H9 (cell line): Measurements from ENCODE around the gene STK32B. TPM values are rescaled to one million over a fixed set of nuclear protein-coding genes. Genes with fewer than 3 reads are reported as not detected.

Source experiments
- DNase-seq: peaks from one replicate; pipeline ENCODE4 v3.0.0-alpha.2; 2017
- H2AFZ ChIP-seq: one replicate; pipeline ENCODE4 v1.6.1; 2013; ENCODE audit warnings: mild to moderate bottlenecking, low read length, control low read depth, moderate library complexity
- H2AK5ac ChIP-seq: 2 replicates; pipeline ENCODE4 v1.6.1; 2013; ENCODE audit warnings: low read length, control low read depth, mixed read lengths; ENCODE audit not compliant: insufficient read length
- H2BK120ac ChIP-seq: one replicate; pipeline ENCODE4 v1.6.1; 2013; ENCODE audit warnings: low read depth, mild to moderate bottlenecking, low read length, control low read depth, inconsistent platforms; ENCODE audit not compliant: poor library complexity, severe bottlenecking
- H2BK12ac ChIP-seq: 2 replicates; pipeline ENCODE4 v1.6.1; 2013; ENCODE audit warnings: low read length, control low read depth, mixed read lengths, low read depth; ENCODE audit not compliant: insufficient read length
- H2BK15ac ChIP-seq: 2 replicates; pipeline ENCODE4 v1.6.1; 2013; ENCODE audit warnings: low read depth, low read length, control low read depth
- H2BK20ac ChIP-seq: one replicate; pipeline ENCODE4 v1.6.1; 2013; ENCODE audit warnings: low read depth, mild to moderate bottlenecking, low read length, control low read depth, inconsistent platforms; ENCODE audit not compliant: poor library complexity, severe bottlenecking
- H2BK5ac ChIP-seq: 2 replicates; pipeline ENCODE4 v1.6.1; 2013; ENCODE audit warnings: low read length, control low read depth, mixed read lengths; ENCODE audit not compliant: insufficient read length
- H3K14ac ChIP-seq: 2 replicates; pipeline ENCODE4 v1.6.1; 2013; ENCODE audit warnings: low read length, control low read depth; ENCODE audit not compliant: insufficient read depth
- H3K18ac ChIP-seq: 2 replicates; pipeline ENCODE4 v1.6.1; 2013; ENCODE audit warnings: low read depth, mild to moderate bottlenecking, mixed read lengths, low read length, control low read depth; ENCODE audit not compliant: insufficient read length
- H3K23ac ChIP-seq: 2 replicates; pipeline ENCODE4 v1.6.1; 2013; ENCODE audit warnings: low read length, control low read depth, mixed read lengths, low read depth; ENCODE audit not compliant: insufficient read length
- H3K23me2 ChIP-seq: 2 replicates; pipeline ENCODE4 v1.6.1; 2013; ENCODE audit warnings: low read depth, mild to moderate bottlenecking, mixed read lengths, low read length, control low read depth; ENCODE audit not compliant: insufficient read length, poor library complexity, severe bottlenecking
- H3K27ac ChIP-seq: 2 replicates; pipeline ENCODE4 v1.5.1; 2013; ENCODE audit warnings: low read length, control low read depth, mixed read lengths, low read depth; ENCODE audit not compliant: insufficient read length
- H3K27me3 ChIP-seq: 2 replicates; pipeline ENCODE4 v1.6.1; 2013; ENCODE audit warnings: low read length, control low read depth, inconsistent platforms; ENCODE audit not compliant: insufficient read depth
- H3K4ac ChIP-seq: 2 replicates; pipeline ENCODE4 v1.6.1; 2013; ENCODE audit warnings: low read depth, mild to moderate bottlenecking, control low read depth, inconsistent platforms, low read length, moderate library complexity
- H3K4me1 ChIP-seq: 2 replicates; pipeline ENCODE4 v1.6.1; 2013; ENCODE audit warnings: low read length, control low read depth, inconsistent platforms; ENCODE audit not compliant: insufficient read depth
- H3K4me2 ChIP-seq: 2 replicates; pipeline ENCODE4 v1.6.1; 2013; ENCODE audit warnings: low read length, control low read depth, mixed read lengths; ENCODE audit not compliant: insufficient read length, insufficient read depth
- H3K56ac ChIP-seq: 2 replicates; pipeline ENCODE4 v1.6.1; 2013; ENCODE audit warnings: low read depth, mild to moderate bottlenecking, mixed read lengths, low read length, control low read depth; ENCODE audit not compliant: insufficient read length
- H3K79me1 ChIP-seq: 2 replicates; pipeline ENCODE4 v1.6.1; 2013; ENCODE audit warnings: low read depth, mild to moderate bottlenecking, moderate library complexity, low read length, control low read depth, inconsistent platforms; ENCODE audit not compliant: insufficient read depth, poor library complexity, severe bottlenecking
- H3K79me2 ChIP-seq: 2 replicates; pipeline ENCODE4 v1.6.1; 2013; ENCODE audit warnings: low read length, control low read depth, inconsistent platforms; ENCODE audit not compliant: insufficient read depth
- H3K9ac ChIP-seq: 2 replicates; pipeline ENCODE4 v1.6.1; 2013; ENCODE audit warnings: low read length, control low read depth, mixed read lengths; ENCODE audit not compliant: insufficient read length; ENCODE audit errors: extremely low read depth
- H3K9me3 ChIP-seq: one replicate; pipeline ENCODE4 v1.6.1; 2013; ENCODE audit warnings: low read depth, low read length, inconsistent platforms; ENCODE audit not compliant: control insufficient read depth
- H3T11ph ChIP-seq: one replicate; pipeline ENCODE4 v1.6.1; 2013; ENCODE audit warnings: mild to moderate bottlenecking, low read length, control low read depth, inconsistent platforms
- H4K20me1 ChIP-seq: one replicate; pipeline ENCODE4 v1.6.1; 2013; ENCODE audit not compliant: control insufficient read depth, insufficient read length, insufficient read depth
- H4K5ac ChIP-seq: 2 replicates; pipeline ENCODE4 v1.6.1; 2013; ENCODE audit warnings: low read depth, mild to moderate bottlenecking, mixed read lengths, low read length, control low read depth; ENCODE audit not compliant: insufficient read length
- H4K8ac ChIP-seq: replicated peaks from 2 replicates; pipeline ENCODE4 v1.6.1; 2013; ENCODE audit warnings: low read length, control low read depth, mixed read lengths, low read depth; ENCODE audit not compliant: insufficient read length
- H4K91ac ChIP-seq: 2 replicates; pipeline ENCODE4 v1.6.1; 2013; ENCODE audit warnings: low read depth, mild to moderate bottlenecking, moderate library complexity, mixed read lengths, low read length, control low read depth; ENCODE audit not compliant: insufficient read length
- H3K27ac Mint-ChIP-seq, 3 experiments: 2 replicates in 2 of 3; 3 replicates in 1 of 3; pipeline ENCODE4 v1.8.0; 2020 to 2021; ENCODE audit warnings: mixed read lengths in 3 of 3, mild to moderate bottlenecking in 1 of 3, moderate library complexity in 1 of 3
- H3K27me3 Mint-ChIP-seq: 2 replicates; pipeline ENCODE4 v1.8.0; 2021; ENCODE audit warnings: low read depth, mild to moderate bottlenecking, moderate library complexity, mixed read lengths
- H3K36me3 Mint-ChIP-seq, 3 experiments: 2 replicates in 2 of 3; 3 replicates in 1 of 3; pipeline ENCODE4 v1.8.0; 2020 to 2021; ENCODE audit warnings: low read depth in 3 of 3, mixed read lengths in 3 of 3; ENCODE audit not compliant: insufficient read depth in 1 of 3
- H3K4me1 Mint-ChIP-seq, 2 experiments: 2 replicates each; pipeline ENCODE4 v1.8.0; 2020; ENCODE audit warnings: mixed read lengths in 2 of 2
- H3K4me3 Mint-ChIP-seq, 2 experiments: 2 replicates in 1 of 2; 3 replicates in 1 of 2; pipeline ENCODE4 v1.8.0; 2020 to 2021; ENCODE audit warnings: mild to moderate bottlenecking in 2 of 2, mixed read lengths in 2 of 2, moderate library complexity in 1 of 2
- H3K9me3 Mint-ChIP-seq, 2 experiments: 2 replicates in 1 of 2; 3 replicates in 1 of 2; pipeline ENCODE4 v1.8.0; 2020; ENCODE audit warnings: mild to moderate bottlenecking in 2 of 2, mixed read lengths in 2 of 2, moderate library complexity in 1 of 2
- WGBS: extraction: QIAGEN DNeasy Blood & Tissue Kit; methylation state at CpG from one replicate; pipeline ENCODE4 v1.1.7; 2013; ENCODE audit warnings: missing lambda C conversion rate, low lambda C conversion rate, mixed read lengths; ENCODE audit not compliant: insufficient read length; ENCODE audit errors: extremely low coverage; 5-methylcytosine and 5-hydroxymethylcytosine counted together
- total RNA-seq: library from RNA; stranded (reverse); gene quantifications from 2 replicates; pipeline ENCODE4 v1.2.1, GENCODE V29; 2021
- TF ChIP-seq, protein P1 (sequence below): fragments of 200-600 bp; sonication (generic); conservative IDR thresholded peaks from 3 replicates; pipeline ENCODE4 v1.8.0; 2021; ENCODE audit warnings: antibody characterized with exemption, mild to moderate bottlenecking

STK32B gene
- total RNA-seq, 1 experiment from 2014 or later = 1.0 TPM

DNA sequence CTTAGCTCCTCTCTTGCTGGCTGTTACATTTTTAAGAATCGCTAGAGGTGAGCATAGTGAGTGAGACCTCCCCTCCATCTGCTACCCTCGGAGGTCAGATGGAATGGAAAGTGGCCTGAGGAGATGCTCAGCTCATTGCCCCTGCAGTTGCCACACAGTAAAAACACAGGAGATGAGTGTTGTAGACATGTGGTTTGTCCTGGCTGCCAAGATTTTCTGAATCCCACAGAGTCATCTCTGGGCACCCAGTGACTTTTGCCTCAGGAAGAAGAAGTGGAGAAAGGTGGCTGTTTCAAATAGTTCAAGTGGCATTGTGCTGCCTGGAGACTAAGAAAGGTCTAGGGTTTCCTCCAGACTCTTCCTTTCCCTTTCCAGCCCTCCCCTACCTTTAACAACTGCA lies 271.0 kb downstream of the STK32B start:
- H4K20me1 ChIP-seq = no peaks in the 10 kb centered on the region
- H2AK5ac ChIP-seq = no peak overlapping the region
- H3K27me3 ChIP-seq = no peaks in the 10 kb centered on the region
- H2BK20ac ChIP-seq = no peak overlapping the region
- H2AFZ ChIP-seq = no peak overlapping the region
- no peak overlapping the region; a peak in 1 of 7 replicates for H3K27ac Mint-ChIP-seq
- H4K8ac ChIP-seq = no peak overlapping the region
- H2BK15ac ChIP-seq = no peak overlapping the region
- TF ChIP-seq, protein P1, sequence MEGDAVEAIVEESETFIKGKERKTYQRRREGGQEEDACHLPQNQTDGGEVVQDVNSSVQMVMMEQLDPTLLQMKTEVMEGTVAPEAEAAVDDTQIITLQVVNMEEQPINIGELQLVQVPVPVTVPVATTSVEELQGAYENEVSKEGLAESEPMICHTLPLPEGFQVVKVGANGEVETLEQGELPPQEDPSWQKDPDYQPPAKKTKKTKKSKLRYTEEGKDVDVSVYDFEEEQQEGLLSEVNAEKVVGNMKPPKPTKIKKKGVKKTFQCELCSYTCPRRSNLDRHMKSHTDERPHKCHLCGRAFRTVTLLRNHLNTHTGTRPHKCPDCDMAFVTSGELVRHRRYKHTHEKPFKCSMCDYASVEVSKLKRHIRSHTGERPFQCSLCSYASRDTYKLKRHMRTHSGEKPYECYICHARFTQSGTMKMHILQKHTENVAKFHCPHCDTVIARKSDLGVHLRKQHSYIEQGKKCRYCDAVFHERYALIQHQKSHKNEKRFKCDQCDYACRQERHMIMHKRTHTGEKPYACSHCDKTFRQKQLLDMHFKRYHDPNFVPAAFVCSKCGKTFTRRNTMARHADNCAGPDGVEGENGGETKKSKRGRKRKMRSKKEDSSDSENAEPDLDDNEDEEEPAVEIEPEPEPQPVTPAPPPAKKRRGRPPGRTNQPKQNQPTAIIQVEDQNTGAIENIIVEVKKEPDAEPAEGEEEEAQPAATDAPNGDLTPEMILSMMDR = no peak
- H2BK5ac ChIP-seq = no peak overlapping the region
- H2BK120ac ChIP-seq = no peak overlapping the region
- no peak overlapping the region for H3T11ph ChIP-seq
- H3K9me3 ChIP-seq = no peaks in the 10 kb centered on the region
- no peaks in the 10 kb centered on the region for H3K79me2 ChIP-seq
- H3K27ac ChIP-seq = no peak overlapping the region
- no peak overlapping the region for H3K4me3 Mint-ChIP-seq
- no peak overlapping the region for H3K56ac ChIP-seq
- no peaks in the 10 kb centered on the region for H3K4me1 Mint-ChIP-seq
- H3K9me3 Mint-ChIP-seq = peaks cover 11 to 22% of the 10 kb centered on the region in 2 experiments; a peak in 4 of 5 replicates
- no peak overlapping the region for H2BK12ac ChIP-seq
- H4K5ac ChIP-seq = no peak overlapping the region
- H3K4me2 ChIP-seq = no peak overlapping the region
- no peaks in the 10 kb centered on the region for H3K23me2 ChIP-seq
- no peaks in the 10 kb centered on the region for H3K4me1 ChIP-seq
- H3K27me3 Mint-ChIP-seq = peaks cover 5% of the 10 kb centered on the region; the same call in 1 of the 2 replicates
- H3K4ac ChIP-seq = no peak overlapping the region
- H3K79me1 ChIP-seq = no peaks in the 10 kb centered on the region
- no peak overlapping the region; the same call in 1 of the 2 replicates for H3K14ac ChIP-seq
- no peak overlapping the region for H3K9ac ChIP-seq
- no CpG with 5 or more reads among the region's 2 CpGs for WGBS
- no peak overlapping the region for H4K91ac ChIP-seq
- peaks cover 0 to 3% (median 0%) of the 10 kb centered on the region in 3 experiments; a peak in 4 of 7 replicates for H3K36me3 Mint-ChIP-seq
- peak overlapping the region; percentile 21 for H3K18ac ChIP-seq
- H3K23ac ChIP-seq = no peak overlapping the region
- DNase-seq = no peak
